ENCODE data around the gene TMEM147. TPM values are rescaled to one million over a fixed set of nuclear protein-coding genes. Genes with fewer than 3 reads are reported as not detected.

TMEM147 gene
- total and polyA plus RNA-seq, 9 donors: 61.4 to 105 (median 72.5) TPM

GRCh38 chr19:35506011-35506410 lies 39.4 kb upstream of the TMEM147 start:
- H3K27me3 ChIP-seq: no peaks in the 10 kb centered on the region

GRCh38 chr19:35507561-35507960 lies 37.9 kb upstream of the TMEM147 start:
- no peaks in the 10 kb centered on the region for H3K27me3 ChIP-seq
- no peak for TF ChIP-seq CTCF (IDR thresholded peaks at IDR 0.05)
- no peak for TF ChIP-seq EP300 (IDR thresholded peaks at IDR 0.05)
- no peak for TF ChIP-seq POLR2A (IDR thresholded peaks at IDR 0.05)
- 87 to 88% (median 88%) methylated on average over 11 of the region's 11 CpGs for WGBS, 3 donors
- H3K36me3 ChIP-seq: no peaks in the 10 kb centered on the region
- H3K27ac ChIP-seq: no peak overlapping the region
- intact Hi-C loops (cut with DNase I): loop anchor here in 1 of 4 donors (10.0 kb wide), 1 partner anchor 243 kb away; the partner anchor contains the start of gene USF2
- no peak for DNase-seq
- H3K4me1 ChIP-seq (ENCODE audit: insufficient read depth): no peaks in the 10 kb centered on the region
- no peak overlapping the region for H3K4me3 ChIP-seq
- H3K9me3 ChIP-seq: no peaks in the 10 kb centered on the region

More at GRCh38 chr19:35506011-35506410, 39.4 kb upstream of the TMEM147 start:
- intact Hi-C loops (cut with DNase I): loop anchor here in 1 of 4 donors (10.0 kb wide), 1 partner anchor 241 kb away; the partner anchor contains the start of gene USF2
- Histone ChIP-seq H3K4me3 (no peak overlapping the region), H3K4me1 (ENCODE audit: insufficient read depth) (no peaks in the 10 kb centered on the region), H3K9me3 (no peaks in the 10 kb centered on the region), H3K27ac (no peak overlapping the region), H3K36me3 (no peaks in the 10 kb centered on the region)
- TF ChIP-seq CTCF (IDR thresholded peaks at IDR 0.05) (no peak), EP300 (IDR thresholded peaks at IDR 0.05) (no peak)
- DNase-seq: no peak
- 84 to 92% (median 87%) methylated on average over 7 of the region's 7 CpGs for WGBS, 3 donors

- WGBS, 3 donors: 94 to 97% (median 97%) methylated on average over 3 of the region's 3 CpGs
- no peaks in the 10 kb centered on the region for H3K4me1 ChIP-seq (ENCODE audit: insufficient read depth)
- TF ChIP-seq POLR2A (IDR thresholded peaks at IDR 0.05): no peak
- TF ChIP-seq EP300 (IDR thresholded peaks at IDR 0.05): no peak
- no peak for TF ChIP-seq CTCF (IDR thresholded peaks at IDR 0.05)
- no peak overlapping the region for H3K4me3 ChIP-seq
- H3K27ac ChIP-seq: no peak overlapping the region
- no peaks in the 10 kb centered on the region for H3K36me3 ChIP-seq
- DNase-seq: no peak
- H3K27me3 ChIP-seq: no peaks in the 10 kb centered on the region
- intact Hi-C loops (cut with DNase I): loop anchor here in 1 of 4 donors (10.0 kb wide), 1 partner anchor 243 kb away; the partner anchor contains the start of gene USF2
- H3K9me3 ChIP-seq: no peaks in the 10 kb centered on the region
Measured at GRCh38 chr19:35508129-35508528, 37.3 kb upstream of the TMEM147 start.

- no peak for TF ChIP-seq CTCF (IDR thresholded peaks at IDR 0.05)
- TF ChIP-seq EP300 (IDR thresholded peaks at IDR 0.05): no peak
- peak; percentile 23 for TF ChIP-seq POLR2A (IDR thresholded peaks at IDR 0.05)
- Histone ChIP-seq H3K4me1 (ENCODE audit: insufficient read depth) (peaks cover under 1% of the 10 kb centered on the region), H3K27me3 (no peaks in the 10 kb centered on the region), H3K9me3 (no peaks in the 10 kb centered on the region), H3K27ac (peak overlapping the region in 1 of 2 donors; percentile 74), H3K36me3 (no peaks in the 10 kb centered on the region), H3K4me3 (peak overlapping the region; percentile 37)
- peak; percentile 49 to 67 (median 60) for DNase-seq
- intact Hi-C loops (cut with DNase I): loop anchor here in 1 of 4 donors (10.0 kb wide), 1 partner anchor 244 kb away; the partner anchor contains the start of gene USF2
- WGBS, 3 donors: 25 to 30% (median 30%) methylated on average over 12 of the region's 12 CpGs
Measured at GRCh38 chr19:35509018-35509652, 36.3 kb upstream of the TMEM147 start.
